Bronchial epithelial cell (primary cell): ENCODE measurements around the gene FGFR2. TPM values are rescaled to one million over a fixed set of nuclear protein-coding genes. Genes with fewer than 3 reads are reported as not detected.

Source experiments
- DNase-seq: peaks from one replicate; pipeline ENCODE4 v3.0.0-alpha.2; 2010; ENCODE audit warnings: low read depth
- FAIRE-seq: peaks from 2 replicates; lab custom pipeline; 2011; peaks lifted over from hg19 to GRCh38; lab: Jason Lieb, UNC
- H3K27me3 ChIP-seq: 2 replicates; pipeline ENCODE4 v1.5.1; 2011; ENCODE audit warnings: low read length; ENCODE audit not compliant: control insufficient read depth, insufficient read depth
- H3K36me3 ChIP-seq: 2 replicates; pipeline ENCODE4 v1.5.1; 2011; ENCODE audit warnings: low read length; ENCODE audit not compliant: control insufficient read depth, insufficient read depth
- H3K4me3 ChIP-seq: 2 replicates; pipeline ENCODE4 v1.5.1; 2011; ENCODE audit warnings: mild to moderate bottlenecking, low read depth, low read length, control low read depth
- CTCF ChIP-seq: IDR thresholded peaks from 2 replicates; pipeline ENCODE4 v1.5.1; 2011; ENCODE audit warnings: mild to moderate bottlenecking, moderate library complexity, low read length, control low read depth, inconsistent platforms; ENCODE audit not compliant: insufficient read depth, severe bottlenecking
- total RNA-seq: library from RNA; depleted of rRNA; stranded (reverse); fragments of >200 nt; gene quantifications from 2 replicates; pipeline ENCODE4 v1.2.1, GENCODE V29; 2014

FGFR2 gene
- 16.8 and 18.8 TPM in 2 replicates for total RNA-seq

GRCh38 chr10:121598263-121599249, at the start of gene FGFR2:
FGFR2 (minus strand) TSS chr10:121598444; CDS start chr10:121593817, 4,627 bp downstream.
- Histone ChIP-seq H3K36me3 (no peaks in the 10 kb centered on the region), H3K27me3 (no peaks in the 10 kb centered on the region), H3K4me3 (peak within 1 kb of the TSS; percentile 81)
- no peak for TF ChIP-seq CTCF
- no peak for DNase-seq
- FAIRE-seq: no peak

GRCh38 chr10:121647401-121647800, 49.2 kb upstream of the FGFR2 start:
- no peak for FAIRE-seq
- no peaks in the 10 kb centered on the region for H3K36me3 ChIP-seq
- no peak for DNase-seq
- no peak overlapping the region for H3K4me3 ChIP-seq
- no peak for TF ChIP-seq CTCF
- no peaks in the 10 kb centered on the region for H3K27me3 ChIP-seq

GRCh38 chr10:121645696-121646095, 47.5 kb upstream of the FGFR2 start:
- no peak for DNase-seq
- no peak for TF ChIP-seq CTCF
- Histone ChIP-seq H3K4me3 (no peak overlapping the region), H3K27me3 (no peaks in the 10 kb centered on the region), H3K36me3 (no peaks in the 10 kb centered on the region)
- FAIRE-seq: no peak

GRCh38 chr10:121644501-121644900, 46.3 kb upstream of the FGFR2 start:
- DNase-seq (no peak), FAIRE-seq (no peak)
- Histone ChIP-seq H3K27me3 (no peaks in the 10 kb centered on the region), H3K4me3 (no peak overlapping the region), H3K36me3 (no peaks in the 10 kb centered on the region)
- TF ChIP-seq CTCF: no peak

GRCh38 chr10:121640266-121640665, 42.0 kb upstream of the FGFR2 start:
- TF ChIP-seq CTCF: no peak
- no peaks in the 10 kb centered on the region for H3K36me3 ChIP-seq
- no peak for DNase-seq
- H3K27me3 ChIP-seq: no peaks in the 10 kb centered on the region
- no peak overlapping the region for H3K4me3 ChIP-seq
- no peak for FAIRE-seq

GRCh38 chr10:121639416-121639815, 41.2 kb upstream of the FGFR2 start:
- DNase-seq (peak; percentile 63), FAIRE-seq (no peak)
- H3K27me3 ChIP-seq: no peaks in the 10 kb centered on the region
- no peaks in the 10 kb centered on the region for H3K36me3 ChIP-seq
- TF ChIP-seq CTCF: no peak
- no peak overlapping the region for H3K4me3 ChIP-seq
